Activated CD8-positive, alpha-beta memory T cell treated with anti-CD3 and anti-CD28 coated beads for 4 hours (primary cell): ENCODE data around the gene COLEC12.
"Not testable (repeated sequence)": the region's sequence is repeated elsewhere in the genome, so short reads cannot be mapped to it uniquely, and the experiment has no call there.

Experiments
- DNase-seq, 2 donors: peaks; one replicate each; pipeline ENCODE4 v3.0.0-alpha.2; 2020; ENCODE audit warnings: low read depth in 2 of 2

The COLEC12 gene

GRCh38 chr18:415047-415446 lies 85.5 kb downstream of the COLEC12 start:
- DNase-seq: no peak

- no peak for DNase-seq
Measured at GRCh38 chr18:413233-413632, 87.3 kb downstream of the COLEC12 start.

- DNase-seq: no peak
Measured at GRCh38 chr18:410047-410455, 90.5 kb downstream of the COLEC12 start.

- no peak for DNase-seq
Measured at GRCh38 chr18:408367-408766, 92.1 kb downstream of the COLEC12 start.

GRCh38 chr18:407626-408224 lies 92.8 kb downstream of the COLEC12 start:
- no peak for DNase-seq

- DNase-seq: no peak
Measured at GRCh38 chr18:407191-407590, 93.3 kb downstream of the COLEC12 start.

- no peak for DNase-seq
Measured at GRCh38 chr18:406677-407076, 93.8 kb downstream of the COLEC12 start.

- not testable (repeated sequence) for DNase-seq
Measured at GRCh38 chr18:405006-405405, 95.5 kb downstream of the COLEC12 start.

- DNase-seq: no peak
Measured at GRCh38 chr18:404061-404636, 96.4 kb downstream of the COLEC12 start.

GRCh38 chr18:402129-402528 lies 98.4 kb downstream of the COLEC12 start:
- no peak for DNase-seq

GRCh38 chr18:400456-400855 lies 100.0 kb downstream of the COLEC12 start:
- DNase-seq: no peak

GRCh38 chr18:399631-400135 lies 100.8 kb downstream of the COLEC12 start:
- no peak for DNase-seq

- no peak for DNase-seq
Measured at GRCh38 chr18:398935-399630, 101.4 kb downstream of the COLEC12 start.

GRCh38 chr18:396556-396955 lies 103.9 kb downstream of the COLEC12 start:
- DNase-seq: no peak

- no peak for DNase-seq
Measured at GRCh38 chr18:396251-396555, 104.3 kb downstream of the COLEC12 start.

- DNase-seq: no peak
Measured at GRCh38 chr18:395456-396250, 104.8 kb downstream of the COLEC12 start.

- no peak for DNase-seq
Measured at GRCh38 chr18:394987-395362, 105.5 kb downstream of the COLEC12 start.

GRCh38 chr18:394262-394986 lies 106.1 kb downstream of the COLEC12 start:
- no peak for DNase-seq

GRCh38 chr18:393574-393957 lies 106.9 kb downstream of the COLEC12 start:
- no peak for DNase-seq

- no peak for DNase-seq
Measured at GRCh38 chr18:392928-393573, 107.5 kb downstream of the COLEC12 start.

- no peak for DNase-seq
Measured at GRCh38 chr18:390741-391478, 109.6 kb downstream of the COLEC12 start.
